A549 (cell line): Measurements from ENCODE around the gene SLC12A7. TPM values are rescaled to one million over a fixed set of nuclear protein-coding genes. Genes with fewer than 3 reads are reported as not detected.

Experiments
- ATAC-seq, 2 experiments: fragments of 200-7000 bp in 1 of 2; fragments of >200 bp in 1 of 2; cut with Nextera tagmentation in 1 of 2; cut with Tn5 transposase in 1 of 2; 3 replicates each; pipeline versions ENCODE4 v1.8.0 to v1.9.1; 2018 to 2020; ENCODE audit warnings: mild to moderate bottlenecking in 1 of 2, moderate library complexity in 1 of 2
- CTCF ChIA-PET: fragments of 300-600 bp; sonication (Branson Sonifier 250); formaldehyde crosslinking; extraction: SDS; loops from one replicate; lab custom pipeline; 2021; ENCODE audit warnings: antibody characterized with exemption, inconsistent platforms; lab: Yijun Ruan, JAX
- POLR2A ChIA-PET: fragments of 350-600 bp; formaldehyde crosslinking; extraction: SDS; loops from one replicate; lab custom pipeline; 2021; ENCODE audit warnings: antibody characterized with exemption, inconsistent platforms; lab: Yijun Ruan, JAX
- DNase-seq, 2 experiments: peaks; one replicate each; pipeline versions ENCODE4 v3.0.0 to v3.0.0-alpha.2; 2011 to 2016; ENCODE audit warnings: low read depth in 1 of 2, low spot score in 1 of 2
- FAIRE-seq: peaks from 2 replicates; lab custom pipeline; 2011; peaks lifted over from hg19 to GRCh38; lab: Jason Lieb, UNC
- H3K27ac ChIP-seq, 2 experiments: fragments of >200 bp; sonication (Bioruptor Twin); formaldehyde crosslinking; 3 replicates each; pipeline ENCODE4 v1.5.1; 2016 to 2017
- H3K4me1 ChIP-seq: fragments of >200 bp; sonication (Bioruptor Twin); formaldehyde crosslinking; 3 replicates; pipeline ENCODE4 v1.6.1; 2016
- H3K4me2 ChIP-seq: fragments of >200 bp; sonication (Bioruptor Twin); formaldehyde crosslinking; 3 replicates; pipeline ENCODE4 v1.6.1; 2016
- H3K4me3 ChIP-seq: fragments of >200 bp; sonication (Bioruptor Twin); formaldehyde crosslinking; 3 replicates; pipeline ENCODE4 v1.5.1; 2016
- H3K9me3 ChIP-seq: fragments of >200 bp; sonication (Bioruptor Twin); formaldehyde crosslinking; 3 replicates; pipeline ENCODE4 v1.6.1; 2016
- BHLHE40 ChIP-seq: IDR thresholded peaks from 2 replicates; pipeline ENCODE4 v1.6.1; 2012; ENCODE audit warnings: low read depth, low read length, inconsistent platforms
- EP300 ChIP-seq, 2 experiments: fragments of >200 bp; sonication (Bioruptor Twin); formaldehyde crosslinking; IDR thresholded peaks; 2 replicates in 1 of 2; 3 replicates in 1 of 2; pipeline ENCODE4 v1.6.1; 2016 to 2017
- ESRRA ChIP-seq: fragments of 150-350 bp; IDR thresholded peaks from 2 replicates; pipeline ENCODE4 v1.6.1; 2014; ENCODE audit warnings: mild to moderate bottlenecking, low read length, borderline replicate concordance
- FOXS1 ChIP-seq: fragments of 250-450 bp; sonication (Bioruptor Pico); IDR thresholded peaks from 2 replicates; pipeline ENCODE4 v1.5.0; 2020; ENCODE audit warnings: mild to moderate bottlenecking, moderate library complexity
- JUN ChIP-seq, 2 experiments: fragments of >200 bp; sonication (Bioruptor Twin); formaldehyde crosslinking; IDR thresholded peaks; 2 replicates in 1 of 2; 3 replicates in 1 of 2; pipeline ENCODE4 v1.6.1; 2016 to 2017
- MAFK ChIP-seq: fragments of 450-650 bp; IDR thresholded peaks from 2 replicates; pipeline ENCODE4 v1.6.1; 2014; ENCODE audit not compliant: partially characterized antibody
- MAZ ChIP-seq: fragments of 150-350 bp; IDR thresholded peaks from 2 replicates; pipeline ENCODE4 v1.6.1; 2014; ENCODE audit warnings: antibody characterized with exemption, low read depth, low read length, borderline replicate concordance
- MYC ChIP-seq: IDR thresholded peaks from 2 replicates; pipeline ENCODE4 v1.6.1; 2012; ENCODE audit warnings: mild to moderate bottlenecking, inconsistent platforms, low read length, improper control_type of control experiment, borderline replicate concordance
- NFE2L2 ChIP-seq: fragments of 150-350 bp; conservative IDR thresholded peaks from 2 replicates; pipeline ENCODE4 v1.6.1; 2014; ENCODE audit warnings: low read length
- RARB ChIP-seq: fragments of 250-450 bp; sonication (Bioruptor Pico); IDR thresholded peaks from 2 replicates; pipeline ENCODE4 v1.8.0; 2021; ENCODE audit warnings: mild to moderate bottlenecking, moderate library complexity
- ZC3H11A ChIP-seq: fragments of 450-650 bp; IDR thresholded peaks from 2 replicates; pipeline ENCODE4 v1.6.1; 2014; ENCODE audit warnings: antibody characterized with exemption, mild to moderate bottlenecking
- ZSCAN20 ChIP-seq: fragments of 250-450 bp; sonication (Bioruptor Pico); IDR thresholded peaks from 2 replicates; pipeline ENCODE4 v1.8.0; 2022; ENCODE audit warnings: mild to moderate bottlenecking, moderate library complexity
- WGBS: methylation state at CpG from one replicate; pipeline ENCODE4 v1.1.6; 2017; ENCODE audit errors: missing lambda C conversion rate; 5-methylcytosine and 5-hydroxymethylcytosine counted together
- polyA plus RNA-seq, 4 experiments: library from polyadenylated mRNA; depleted of rRNA in 3 of 4; stranded (reverse); fragments of >200 nt; fragmentation: RNase III in 1 of 4; extraction: RNeasy Plus Mini Kit Qiagen cat#74134 plus additional on column Dnase treatment in 1 of 4; gene quantifications; 2 replicates in 3 of 4; 3 replicates in 1 of 4; pipeline ENCODE4 v1.2.3, GENCODE V29; 2011 to 2017
- TF ChIP-seq, protein P1 (sequence below): IDR thresholded peaks from 2 replicates; pipeline ENCODE4 v1.6.1; 2012; ENCODE audit warnings: low read depth, borderline replicate concordance
- TF ChIP-seq, protein P2 (sequence below): fragments of >200 bp; sonication (Bioruptor Twin); formaldehyde crosslinking; IDR thresholded peaks from 3 replicates; pipeline ENCODE4 v1.6.1; 2016
- TF ChIP-seq, protein P3 (sequence below): fragments of 150-350 bp; IDR thresholded peaks from 2 replicates; pipeline ENCODE4 v1.6.1; 2014; ENCODE audit warnings: low read depth, mild to moderate bottlenecking, low read length
- TF ChIP-seq, protein P4 (sequence below): IDR thresholded peaks from 2 replicates; pipeline ENCODE4 v1.6.1; 2012
- TF ChIP-seq, protein P5 (sequence below): IDR thresholded peaks from 2 replicates; pipeline ENCODE4 v1.6.1; 2012
- TF ChIP-seq, protein P6 (sequence below): fragments of >200 bp; sonication (Bioruptor Twin); formaldehyde crosslinking; IDR thresholded peaks from 3 replicates; pipeline ENCODE4 v1.5.1; 2016

SLC12A7 gene
- polyA plus RNA-seq, 2 of the 4 experiments (the other 2 are of a cell fraction) = 11.2 to 22.5 TPM

DNA sequence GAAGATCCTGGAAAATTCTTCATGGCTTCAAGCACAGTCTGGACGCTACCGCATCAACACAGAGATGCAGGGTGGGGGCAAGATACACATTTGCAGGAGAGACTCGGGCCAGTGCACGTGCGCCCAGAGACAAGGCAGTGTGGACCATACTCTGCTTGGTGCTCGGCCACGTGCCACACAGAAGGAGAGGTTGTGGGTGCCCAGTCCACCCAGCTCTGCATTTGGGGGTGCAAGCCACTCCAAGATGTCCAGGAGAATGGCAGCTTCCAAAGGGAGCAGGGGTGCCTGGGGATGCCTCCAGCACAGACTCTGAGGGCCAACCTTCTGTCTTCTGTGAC lies 99.0 kb downstream of the SLC12A7 start:
- Histone ChIP-seq H3K4me2 (no peak overlapping the region), H3K4me3 (no peak overlapping the region)
- 85% methylated on average over 2 of the region's 7 CpGs for WGBS
- DNase-seq = no peak
- TF ChIP-seq, protein P1, sequence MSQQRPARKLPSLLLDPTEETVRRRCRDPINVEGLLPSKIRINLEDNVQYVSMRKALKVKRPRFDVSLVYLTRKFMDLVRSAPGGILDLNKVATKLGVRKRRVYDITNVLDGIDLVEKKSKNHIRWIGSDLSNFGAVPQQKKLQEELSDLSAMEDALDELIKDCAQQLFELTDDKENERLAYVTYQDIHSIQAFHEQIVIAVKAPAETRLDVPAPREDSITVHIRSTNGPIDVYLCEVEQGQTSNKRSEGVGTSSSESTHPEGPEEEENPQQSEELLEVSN = no peak
- TF ChIP-seq, protein P2, sequence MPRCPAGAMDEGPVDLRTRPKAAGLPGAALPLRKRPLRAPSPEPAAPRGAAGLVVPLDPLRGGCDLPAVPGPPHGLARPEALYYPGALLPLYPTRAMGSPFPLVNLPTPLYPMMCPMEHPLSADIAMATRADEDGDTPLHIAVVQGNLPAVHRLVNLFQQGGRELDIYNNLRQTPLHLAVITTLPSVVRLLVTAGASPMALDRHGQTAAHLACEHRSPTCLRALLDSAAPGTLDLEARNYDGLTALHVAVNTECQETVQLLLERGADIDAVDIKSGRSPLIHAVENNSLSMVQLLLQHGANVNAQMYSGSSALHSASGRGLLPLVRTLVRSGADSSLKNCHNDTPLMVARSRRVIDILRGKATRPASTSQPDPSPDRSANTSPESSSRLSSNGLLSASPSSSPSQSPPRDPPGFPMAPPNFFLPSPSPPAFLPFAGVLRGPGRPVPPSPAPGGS = no peak
- no peak for TF ChIP-seq JUN (IDR thresholded peaks at IDR 0.05)
- TF ChIP-seq NFE2L2 = no peak
- TF ChIP-seq ESRRA = no peak
- no peak for TF ChIP-seq ZC3H11A
- TF ChIP-seq, all 56 proteins: peak for 0
- FAIRE-seq (no peak), ATAC-seq (no peak)
- ChIA-PET CTCF (interaction anchor here (1.0 to 6.9 kb wide), 3 partner anchors 81 to 125 kb away, joined by 3 to 82 read pairs (median 4); no protein-coding TSS in a partner anchor), POLR2A (no interaction called here)
- H3K9me3 ChIP-seq = no peaks in the 10 kb centered on the region
- H3K27ac ChIP-seq = no peak overlapping the region
- peaks cover 21% of the 10 kb centered on the region for H3K4me1 ChIP-seq

DNA sequence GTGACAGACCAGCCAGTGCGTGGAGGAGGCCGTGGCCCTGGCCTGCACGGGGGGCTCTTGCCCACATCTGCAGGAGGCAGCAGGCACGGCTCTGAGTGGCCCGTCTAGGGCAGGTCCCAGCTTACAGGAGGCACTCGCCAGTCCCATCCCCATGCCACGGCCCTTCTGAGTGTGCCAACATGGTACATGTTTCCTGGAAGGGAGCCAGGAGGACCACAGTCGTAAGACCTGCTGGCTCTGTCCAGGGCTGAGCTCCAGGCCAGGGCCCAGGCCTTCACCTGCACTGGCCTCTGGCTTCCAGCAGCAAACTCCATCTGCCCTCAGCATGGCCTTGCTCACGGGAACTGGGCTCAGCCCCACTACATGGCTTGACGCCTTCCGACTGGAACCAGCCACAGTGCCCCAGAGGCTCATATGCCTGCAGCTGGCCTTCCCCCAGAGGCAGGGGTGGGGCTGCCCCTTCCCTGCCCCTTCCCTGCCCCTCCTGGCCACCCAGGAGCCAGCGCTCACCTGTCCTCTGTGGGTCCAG lies 99.5 kb downstream of the SLC12A7 start:
- TF ChIP-seq RARB (no peak), MAZ (no peak), FOXS1 (CRISPR knock-in tag) (no peak), ZSCAN20 (CRISPR knock-in tag) (no peak), MYC (no peak), BHLHE40 (no peak), EP300 (IDR thresholded peaks at IDR 0.05) (no peak), MAFK (no peak), JUN (IDR thresholded peaks at IDR 0.05) (no peak)
- TF ChIP-seq, protein P3, sequence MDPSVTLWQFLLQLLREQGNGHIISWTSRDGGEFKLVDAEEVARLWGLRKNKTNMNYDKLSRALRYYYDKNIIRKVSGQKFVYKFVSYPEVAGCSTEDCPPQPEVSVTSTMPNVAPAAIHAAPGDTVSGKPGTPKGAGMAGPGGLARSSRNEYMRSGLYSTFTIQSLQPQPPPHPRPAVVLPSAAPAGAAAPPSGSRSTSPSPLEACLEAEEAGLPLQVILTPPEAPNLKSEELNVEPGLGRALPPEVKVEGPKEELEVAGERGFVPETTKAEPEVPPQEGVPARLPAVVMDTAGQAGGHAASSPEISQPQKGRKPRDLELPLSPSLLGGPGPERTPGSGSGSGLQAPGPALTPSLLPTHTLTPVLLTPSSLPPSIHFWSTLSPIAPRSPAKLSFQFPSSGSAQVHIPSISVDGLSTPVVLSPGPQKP = no peak
- TF ChIP-seq, protein P4, sequence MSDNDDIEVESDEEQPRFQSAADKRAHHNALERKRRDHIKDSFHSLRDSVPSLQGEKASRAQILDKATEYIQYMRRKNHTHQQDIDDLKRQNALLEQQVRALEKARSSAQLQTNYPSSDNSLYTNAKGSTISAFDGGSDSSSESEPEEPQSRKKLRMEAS = no peak
- TF ChIP-seq, protein P5, sequence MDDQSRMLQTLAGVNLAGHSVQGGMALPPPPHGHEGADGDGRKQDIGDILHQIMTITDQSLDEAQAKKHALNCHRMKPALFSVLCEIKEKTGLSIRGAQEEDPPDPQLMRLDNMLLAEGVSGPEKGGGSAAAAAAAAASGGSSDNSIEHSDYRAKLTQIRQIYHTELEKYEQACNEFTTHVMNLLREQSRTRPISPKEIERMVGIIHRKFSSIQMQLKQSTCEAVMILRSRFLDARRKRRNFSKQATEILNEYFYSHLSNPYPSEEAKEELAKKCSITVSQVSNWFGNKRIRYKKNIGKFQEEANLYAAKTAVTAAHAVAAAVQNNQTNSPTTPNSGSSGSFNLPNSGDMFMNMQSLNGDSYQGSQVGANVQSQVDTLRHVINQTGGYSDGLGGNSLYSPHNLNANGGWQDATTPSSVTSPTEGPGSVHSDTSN = no peak
- TF ChIP-seq, protein P6, sequence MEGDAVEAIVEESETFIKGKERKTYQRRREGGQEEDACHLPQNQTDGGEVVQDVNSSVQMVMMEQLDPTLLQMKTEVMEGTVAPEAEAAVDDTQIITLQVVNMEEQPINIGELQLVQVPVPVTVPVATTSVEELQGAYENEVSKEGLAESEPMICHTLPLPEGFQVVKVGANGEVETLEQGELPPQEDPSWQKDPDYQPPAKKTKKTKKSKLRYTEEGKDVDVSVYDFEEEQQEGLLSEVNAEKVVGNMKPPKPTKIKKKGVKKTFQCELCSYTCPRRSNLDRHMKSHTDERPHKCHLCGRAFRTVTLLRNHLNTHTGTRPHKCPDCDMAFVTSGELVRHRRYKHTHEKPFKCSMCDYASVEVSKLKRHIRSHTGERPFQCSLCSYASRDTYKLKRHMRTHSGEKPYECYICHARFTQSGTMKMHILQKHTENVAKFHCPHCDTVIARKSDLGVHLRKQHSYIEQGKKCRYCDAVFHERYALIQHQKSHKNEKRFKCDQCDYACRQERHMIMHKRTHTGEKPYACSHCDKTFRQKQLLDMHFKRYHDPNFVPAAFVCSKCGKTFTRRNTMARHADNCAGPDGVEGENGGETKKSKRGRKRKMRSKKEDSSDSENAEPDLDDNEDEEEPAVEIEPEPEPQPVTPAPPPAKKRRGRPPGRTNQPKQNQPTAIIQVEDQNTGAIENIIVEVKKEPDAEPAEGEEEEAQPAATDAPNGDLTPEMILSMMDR = no peak
- CTCF ChIA-PET = interaction anchor here (1.0 to 7.7 kb wide), 5 partner anchors 8 to 156 kb away, joined by 3 to 82 read pairs (median 4); no protein-coding TSS in a partner anchor
- Histone ChIP-seq H3K27ac (no peak overlapping the region), H3K4me3 (no peak overlapping the region), H3K9me3 (no peaks in the 10 kb centered on the region), H3K4me1 (peaks cover 24% of the 10 kb centered on the region), H3K4me2 (no peak overlapping the region)
- POLR2A ChIA-PET = no interaction called here
- DNase-seq (no peak), ATAC-seq (no peak), FAIRE-seq (no peak)
- 90% methylated on average over 11 of the region's 12 CpGs for WGBS
